ENCODE results near the gene PSMD2. TPM values are rescaled to one million over a fixed set of nuclear protein-coding genes. Genes with fewer than 3 reads are reported as not detected.

Gene PSMD2
- total and polyA plus RNA-seq, 4 donors: 78.7 to 222 (median 166) TPM

DNA sequence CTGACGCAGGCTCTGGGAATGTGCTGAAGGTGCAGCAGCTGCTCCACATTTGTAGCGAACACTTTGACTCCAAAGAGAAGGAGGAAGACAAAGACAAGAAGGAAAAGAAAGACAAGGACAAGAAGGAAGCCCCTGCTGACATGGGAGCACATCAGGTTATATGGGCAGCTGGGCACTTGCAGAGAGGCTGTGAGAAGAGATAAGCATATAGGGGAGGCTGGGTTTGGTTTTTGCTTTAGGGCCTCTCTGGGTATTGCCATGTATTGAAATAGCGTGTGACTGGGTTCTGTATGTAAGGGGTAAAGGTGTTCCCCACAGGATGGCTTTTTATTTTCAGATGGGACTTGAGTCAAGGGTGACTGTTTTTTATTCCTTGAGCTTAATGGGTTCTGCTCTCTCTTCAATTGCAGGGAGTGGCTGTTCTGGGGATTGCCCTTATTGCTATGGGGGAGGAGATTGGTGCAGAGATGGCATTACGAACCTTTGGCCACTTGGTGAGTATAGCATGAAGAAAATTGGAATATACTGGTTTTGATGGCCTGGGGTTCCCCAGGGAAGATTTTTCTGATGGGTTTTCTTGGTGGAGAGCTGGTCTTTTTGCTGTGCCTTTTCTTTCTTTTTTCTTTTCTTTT lies 7.4 kb downstream of the PSMD2 start:
- WGBS, 2 donors: 95 to 97% methylated on average over 4 of the region's 4 CpGs
- Histone ChIP-seq H3K9me3 (ENCODE audit: control insufficient read depth in 4 of 4, insufficient read depth in 3 of 4, low read length in 3 of 4) (no peaks in the 10 kb centered on the region), H3K9ac (ENCODE audit: insufficient read depth in 1 of 2, low read length in 2 of 2) (no peak overlapping the region), H3K27me3 (ENCODE audit: control insufficient read depth in 3 of 3, insufficient read depth in 3 of 3, low read length in 2 of 3) (no peaks in the 10 kb centered on the region), H3K36me3 (ENCODE audit: control insufficient read depth in 4 of 4, insufficient read depth in 4 of 4, low read length in 4 of 4) (peaks cover 49 to 60% (median 55%) of the 10 kb centered on the region in 4 donors), H3K27ac (ENCODE audit: low read depth in 1 of 2, low read length in 1 of 2) (no peak overlapping the region), H3K4me1 (ENCODE audit: control insufficient read depth in 5 of 5, insufficient read depth in 5 of 5, low read length in 5 of 5) (no peaks in the 10 kb centered on the region), H3K4me3 (no peak overlapping the region)
- TF ChIP-seq, protein P1, sequence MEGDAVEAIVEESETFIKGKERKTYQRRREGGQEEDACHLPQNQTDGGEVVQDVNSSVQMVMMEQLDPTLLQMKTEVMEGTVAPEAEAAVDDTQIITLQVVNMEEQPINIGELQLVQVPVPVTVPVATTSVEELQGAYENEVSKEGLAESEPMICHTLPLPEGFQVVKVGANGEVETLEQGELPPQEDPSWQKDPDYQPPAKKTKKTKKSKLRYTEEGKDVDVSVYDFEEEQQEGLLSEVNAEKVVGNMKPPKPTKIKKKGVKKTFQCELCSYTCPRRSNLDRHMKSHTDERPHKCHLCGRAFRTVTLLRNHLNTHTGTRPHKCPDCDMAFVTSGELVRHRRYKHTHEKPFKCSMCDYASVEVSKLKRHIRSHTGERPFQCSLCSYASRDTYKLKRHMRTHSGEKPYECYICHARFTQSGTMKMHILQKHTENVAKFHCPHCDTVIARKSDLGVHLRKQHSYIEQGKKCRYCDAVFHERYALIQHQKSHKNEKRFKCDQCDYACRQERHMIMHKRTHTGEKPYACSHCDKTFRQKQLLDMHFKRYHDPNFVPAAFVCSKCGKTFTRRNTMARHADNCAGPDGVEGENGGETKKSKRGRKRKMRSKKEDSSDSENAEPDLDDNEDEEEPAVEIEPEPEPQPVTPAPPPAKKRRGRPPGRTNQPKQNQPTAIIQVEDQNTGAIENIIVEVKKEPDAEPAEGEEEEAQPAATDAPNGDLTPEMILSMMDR (IDR thresholded peaks at IDR 0.05; ENCODE audit: control extremely low read depth, extremely low read depth): no peak
- DNase-seq (no peak), ATAC-seq (ENCODE audit: insufficient read depth, low FRiP score) (no peak)

DNA sequence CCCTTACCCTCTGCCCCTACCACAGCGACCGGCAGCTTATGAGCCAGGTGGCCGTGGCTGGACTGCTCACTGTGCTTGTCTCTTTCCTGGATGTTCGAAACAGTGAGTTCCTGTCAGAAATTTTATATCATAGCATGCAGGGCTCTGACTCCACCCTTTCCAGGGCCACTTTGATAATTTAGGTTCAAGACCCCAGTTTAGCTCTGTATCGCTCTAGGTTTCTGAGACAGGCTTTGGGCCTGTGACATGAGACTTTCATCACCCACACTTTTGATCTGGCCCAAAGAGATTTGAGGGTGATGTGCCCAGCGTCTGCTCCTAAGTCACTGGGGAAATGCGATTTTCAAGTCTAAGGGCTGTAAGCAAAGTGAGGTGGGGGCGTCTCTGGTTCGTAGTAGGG lies 8.9 kb downstream of the PSMD2 start:
- no peaks in the 10 kb centered on the region for H3K4me1 ChIP-seq (ENCODE audit: control insufficient read depth in 5 of 5, insufficient read depth in 5 of 5, low read length in 5 of 5)
- TF ChIP-seq, protein P1 (IDR thresholded peaks at IDR 0.05; ENCODE audit: control extremely low read depth, extremely low read depth): no peak
- no peak overlapping the region for H3K27ac ChIP-seq (ENCODE audit: low read depth in 1 of 2, low read length in 1 of 2)
- DNase-seq (no peak), ATAC-seq (ENCODE audit: insufficient read depth, low FRiP score) (no peak)
- no peaks in the 10 kb centered on the region for H3K27me3 ChIP-seq (ENCODE audit: control insufficient read depth in 3 of 3, insufficient read depth in 3 of 3, low read length in 2 of 3)
- H3K9ac ChIP-seq (ENCODE audit: insufficient read depth in 1 of 2, low read length in 2 of 2): no peak overlapping the region
- WGBS, 2 donors: 95 to 96% methylated on average over 9 of the region's 9 CpGs
- H3K9me3 ChIP-seq (ENCODE audit: control insufficient read depth in 4 of 4, insufficient read depth in 3 of 4, low read length in 3 of 4): no peaks in the 10 kb centered on the region
- no peak overlapping the region for H3K4me3 ChIP-seq
- H3K36me3 ChIP-seq (ENCODE audit: control insufficient read depth in 4 of 4, insufficient read depth in 4 of 4, low read length in 4 of 4): peaks cover 39 to 47% (median 45%) of the 10 kb centered on the region in 4 donors

DNA sequence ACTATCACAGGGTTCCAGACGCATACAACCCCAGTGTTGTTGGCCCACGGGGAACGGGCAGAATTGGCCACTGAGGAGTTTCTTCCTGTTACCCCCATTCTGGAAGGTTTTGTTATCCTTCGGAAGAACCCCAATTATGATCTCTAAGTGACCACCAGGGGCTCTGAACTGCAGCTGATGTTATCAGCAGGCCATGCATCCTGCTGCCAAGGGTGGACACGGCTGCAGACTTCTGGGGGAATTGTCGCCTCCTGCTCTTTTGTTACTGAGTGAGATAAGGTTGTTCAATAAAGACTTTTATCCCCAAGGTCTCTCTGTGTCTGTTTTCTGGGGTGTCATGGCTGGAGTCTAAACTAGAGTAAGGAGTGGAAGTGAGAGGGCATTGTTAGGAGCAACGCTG lies 9.7 kb downstream of the PSMD2 start:
- 78 to 79% methylated on average over 7 of the region's 7 CpGs for WGBS, 2 donors
- H3K36me3 ChIP-seq (ENCODE audit: control insufficient read depth in 4 of 4, insufficient read depth in 4 of 4, low read length in 4 of 4): peaks cover 31 to 41% (median 37%) of the 10 kb centered on the region in 4 donors

More for the DNA sequence above, 9.7 kb downstream of the PSMD2 start:
- Histone ChIP-seq H3K9me3 (ENCODE audit: control insufficient read depth in 4 of 4, insufficient read depth in 3 of 4, low read length in 3 of 4) (no peaks in the 10 kb centered on the region), H3K27me3 (ENCODE audit: control insufficient read depth in 3 of 3, insufficient read depth in 3 of 3, low read length in 2 of 3) (no peaks in the 10 kb centered on the region), H3K4me3 (no peak overlapping the region), H3K27ac (ENCODE audit: low read depth in 1 of 2, low read length in 1 of 2) (no peak overlapping the region), H3K4me1 (ENCODE audit: control insufficient read depth in 5 of 5, insufficient read depth in 5 of 5, low read length in 5 of 5) (no peaks in the 10 kb centered on the region), H3K9ac (ENCODE audit: insufficient read depth in 1 of 2, low read length in 2 of 2) (no peak overlapping the region)
- no peak for DNase-seq
- TF ChIP-seq, protein P1 (IDR thresholded peaks at IDR 0.05; ENCODE audit: control extremely low read depth, extremely low read depth): no peak
- no peak for ATAC-seq (ENCODE audit: insufficient read depth, low FRiP score)
